COR-L47 (cell line): ENCODE data around the gene ITGAE.

Source experiments
- DNase-seq: peaks from one replicate; lab custom pipeline; 2025; lab: John Stamatoyannopoulos, UW

Gene ITGAE

DNA sequence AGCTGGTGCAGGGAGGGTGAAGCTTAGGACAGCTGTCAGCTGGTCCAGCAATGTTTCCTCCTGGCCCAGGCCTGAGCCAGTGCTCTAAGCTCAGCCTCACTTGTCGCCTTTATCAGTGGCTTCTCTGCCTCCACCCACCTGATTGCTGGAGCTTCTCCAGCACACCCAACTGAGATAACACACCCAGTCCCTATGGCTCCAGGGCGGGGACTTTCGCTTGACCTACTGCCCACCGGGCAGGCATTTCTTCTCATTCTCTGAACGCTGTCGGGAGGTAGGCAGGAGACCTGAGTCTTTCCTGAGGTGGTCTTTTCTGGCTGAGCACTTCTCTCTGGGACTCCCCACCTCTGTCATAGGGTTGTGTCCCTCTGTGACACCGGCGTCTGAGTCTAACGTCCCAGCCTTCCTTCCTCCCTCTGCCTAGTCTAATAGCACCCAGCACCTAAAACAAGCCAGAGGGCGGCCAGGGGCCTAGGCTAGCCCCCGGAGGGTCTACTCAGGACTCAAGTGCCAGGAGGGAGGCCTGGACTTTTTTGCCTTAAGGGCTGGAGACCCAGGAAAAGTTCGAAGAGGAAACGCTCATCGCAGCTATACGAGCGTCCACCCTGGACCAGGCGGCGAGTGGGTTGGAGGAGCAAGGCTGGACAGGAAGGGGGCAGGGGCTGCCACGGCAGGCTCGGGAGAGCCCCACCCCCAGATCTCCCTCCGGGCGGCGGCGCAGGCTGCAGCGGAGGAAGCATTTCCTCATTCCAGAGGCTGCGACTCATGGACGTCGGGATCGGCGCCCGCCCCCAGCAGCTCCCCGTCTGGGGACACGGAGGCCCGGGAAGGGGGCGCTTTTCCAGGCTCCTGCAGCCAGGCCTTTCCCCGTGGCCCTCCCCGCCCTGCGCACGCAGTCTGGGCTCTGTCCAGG, 133.4 kb downstream of the ITGAE start:
- peak; percentile 22 for DNase-seq

DNA sequence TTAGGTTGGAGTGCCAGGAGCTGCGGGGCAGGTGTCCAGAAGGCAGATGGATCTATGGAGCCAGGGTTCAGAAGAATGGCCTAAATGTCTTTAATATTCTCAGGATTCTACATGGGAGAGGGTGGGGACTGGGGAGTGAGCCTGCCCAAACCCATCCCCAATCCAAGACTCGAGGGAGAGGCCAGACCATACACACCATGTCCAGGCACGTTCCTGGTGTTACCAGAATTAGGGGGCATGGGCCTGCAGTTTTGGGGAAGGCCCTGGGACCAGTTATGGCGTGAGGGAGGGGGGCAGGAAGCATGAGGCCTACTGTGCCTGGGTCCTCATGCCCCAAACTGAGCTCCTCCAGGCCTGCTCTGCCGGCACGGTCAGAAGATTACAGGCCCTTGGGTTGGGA, 134.5 kb downstream of the ITGAE start:
- no peak for DNase-seq

DNA sequence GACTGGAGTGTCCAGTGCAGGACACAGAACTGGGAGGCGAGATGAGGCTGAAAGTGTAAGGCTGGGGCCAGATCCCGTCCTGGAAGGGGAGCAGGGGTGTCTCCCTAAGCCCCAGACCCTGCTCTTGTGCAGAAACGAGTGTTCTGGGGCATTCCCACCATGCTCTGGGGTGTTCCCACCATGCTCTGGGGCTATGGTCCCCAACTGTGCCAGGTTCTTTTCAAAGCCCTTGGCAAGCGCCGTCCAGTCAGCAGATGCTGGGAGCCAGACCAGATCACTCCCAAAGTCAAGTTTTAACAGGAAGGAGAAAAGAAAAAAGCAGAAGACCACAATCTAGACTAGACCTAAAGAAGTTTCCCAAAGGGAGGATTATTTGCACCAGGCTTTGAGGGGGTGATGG, 135.2 kb downstream of the ITGAE start:
- no peak for DNase-seq
